SK-N-SH (cell line): ENCODE results near the gene FRMD5. TPM values are rescaled to one million over a fixed set of nuclear protein-coding genes. Genes with fewer than 3 reads are reported as not detected.

Source experiments
- CTCF ChIA-PET: fragments of 300-600, 350-600 bp; formaldehyde crosslinking; extraction: SDS; loops from one replicate; lab custom pipeline; 2021; lab: Yijun Ruan, JAX
- POLR2A ChIA-PET: fragments of 350-600 bp; sonication (Branson Sonifier 250); formaldehyde crosslinking; extraction: SDS; loops from one replicate; lab custom pipeline; 2020; ENCODE audit warnings: antibody characterized with exemption, inconsistent platforms; lab: Yijun Ruan, JAX
- DNase-seq: peaks from one replicate; pipeline ENCODE4 v3.0.0; 2012
- H2AFZ ChIP-seq: fragments of 200-600 bp; sonication (generic); 2 replicates; pipeline ENCODE4 v1.8.1; 2016; ENCODE audit warnings: antibody characterized with exemption, mild to moderate bottlenecking, low read depth
- H3F3A ChIP-seq: fragments of 200-600 bp; sonication (generic); replicated peaks from 2 replicates; pipeline ENCODE3; 2016; ENCODE audit warnings: antibody characterized with exemption, mild to moderate bottlenecking; ENCODE audit not compliant: insufficient read depth
- H3K27ac ChIP-seq, 2 experiments: fragments of 200-500 bp in 1 of 2; fragments of 200-600 bp in 1 of 2; sonication (Bioruptor generic) in 1 of 2; sonication (generic), shearing (Covaris generic) in 1 of 2; 2 replicates each; pipeline versions ENCODE4 v1.5.1 to v1.6.1; 2014 to 2016; ENCODE audit warnings: low read depth in 2 of 2, inconsistent platforms in 1 of 2, low read length in 1 of 2, mild to moderate bottlenecking in 1 of 2, mixed read lengths in 1 of 2
- H3K27me3 ChIP-seq: fragments of 200-600 bp; sonication (generic), shearing (Covaris generic); 2 replicates; pipeline ENCODE4 v1.6.1; 2016; ENCODE audit warnings: mixed run types; ENCODE audit not compliant: insufficient read depth
- H3K36me3 ChIP-seq, 2 experiments: fragments of 200-500 bp in 1 of 2; fragments of 200-600 bp in 1 of 2; sonication (Bioruptor generic) in 1 of 2; sonication (generic) in 1 of 2; replicated peaks in 1 of 2; 2 replicates each; pipeline versions ENCODE3 to v1.5.1; 2014 to 2016; ENCODE audit warnings: low read length in 1 of 2, mild to moderate bottlenecking in 1 of 2; ENCODE audit not compliant: insufficient read depth in 2 of 2, control insufficient read depth in 1 of 2
- H3K4me1 ChIP-seq, 2 experiments: fragments of 200-500 bp in 1 of 2; fragments of 200-600 bp in 1 of 2; sonication (Bioruptor generic) in 1 of 2; sonication (generic), shearing (Covaris generic) in 1 of 2; 2 replicates each; pipeline versions ENCODE4 v1.5.1 to v1.6.1; 2014 to 2016; ENCODE audit warnings: low read depth in 1 of 2, low read length in 1 of 2, mixed run types in 1 of 2; ENCODE audit not compliant: insufficient read depth in 2 of 2, control insufficient read depth in 1 of 2
- H3K4me2 ChIP-seq: fragments of 200-600 bp; sonication (generic), shearing (Covaris generic); 2 replicates; pipeline ENCODE4 v1.6.1; 2017; ENCODE audit warnings: mixed run types
- H3K4me3 ChIP-seq, 2 experiments: fragments of 200-500 bp in 1 of 2; fragments of 200-600 bp in 1 of 2; sonication (Bioruptor generic) in 1 of 2; sonication (generic), shearing (Covaris generic) in 1 of 2; 2 replicates each; pipeline versions ENCODE4 v1.5.1 to v1.8.1; 2014 to 2016; ENCODE audit warnings: low read depth in 2 of 2, inconsistent platforms in 1 of 2, low read length in 1 of 2, mild to moderate bottlenecking in 1 of 2, mixed read lengths in 1 of 2, moderate library complexity in 1 of 2
- H3K79me2 ChIP-seq: fragments of 200-600 bp; sonication (generic); 2 replicates; pipeline ENCODE4 v1.8.1; 2017; ENCODE audit warnings: mild to moderate bottlenecking; ENCODE audit not compliant: insufficient read depth
- H3K9ac ChIP-seq: fragments of 200-600 bp; sonication (generic); 2 replicates; pipeline ENCODE4 v1.6.1; 2017; ENCODE audit warnings: mixed run types
- H3K9me2 ChIP-seq: fragments of 200-600 bp; sonication (generic); 2 replicates; pipeline ENCODE4 v1.6.1; 2017; ENCODE audit warnings: mixed run types
- H3K9me3 ChIP-seq: fragments of 200-600 bp; sonication (generic); 2 replicates; pipeline ENCODE4 v1.6.1; 2017; ENCODE audit warnings: mixed run types, mild to moderate bottlenecking, moderate library complexity
- H4K20me1 ChIP-seq: fragments of 200-600 bp; sonication (generic); 2 replicates; pipeline ENCODE4 v1.6.1; 2017; ENCODE audit warnings: mild to moderate bottlenecking, mixed run types; ENCODE audit not compliant: insufficient read depth
- CHD2 ChIP-seq: fragments of 150-350 bp; IDR thresholded peaks from 2 replicates; pipeline ENCODE4 v1.6.1; 2018; ENCODE audit warnings: low read length; ENCODE audit not compliant: partially characterized antibody
- EP300 ChIP-seq, 2 experiments: IDR thresholded peaks; 2 replicates each; pipeline versions ENCODE4 v1.4.0 to v1.6.1; 2012; ENCODE audit warnings: borderline replicate concordance in 1 of 2, low read depth in 1 of 2, low read length in 1 of 2
- EZH2phosphoT487 ChIP-seq: fragments of 200-600 bp; sonication (generic); IDR thresholded peaks from 2 replicates; pipeline ENCODE4 v1.6.1; 2017; ENCODE audit warnings: low read depth, mixed run types, mild to moderate bottlenecking, antibody characterized with exemption, moderate library complexity, borderline replicate concordance
- FOSL2 ChIP-seq: IDR thresholded peaks from 2 replicates; pipeline ENCODE4 v1.4.0; 2012; ENCODE audit warnings: low read depth, mild to moderate bottlenecking, moderate library complexity, borderline replicate concordance
- FOXM1 ChIP-seq: IDR thresholded peaks from 2 replicates; pipeline ENCODE4 v1.4.0; 2012; ENCODE audit warnings: low read depth, mild to moderate bottlenecking
- GABPA ChIP-seq: IDR thresholded peaks from 2 replicates; pipeline ENCODE4 v1.4.0; 2012; ENCODE audit warnings: low read depth, mild to moderate bottlenecking
- GATA2 ChIP-seq: sonication (generic); formaldehyde crosslinking; IDR thresholded peaks from 2 replicates; pipeline ENCODE4 v1.5.0; 2020; ENCODE audit warnings: mild to moderate bottlenecking, missing genetic modification reagents
- JUND ChIP-seq: IDR thresholded peaks from 2 replicates; pipeline ENCODE4 v1.4.0; 2012
- NRF1 ChIP-seq: IDR thresholded peaks from 2 replicates; pipeline ENCODE4 v1.6.1; 2012; ENCODE audit warnings: low read depth, mild to moderate bottlenecking, low read length
- POLR2AphosphoS5 ChIP-seq: IDR thresholded peaks from 2 replicates; pipeline ENCODE4 v1.6.1; 2012; ENCODE audit warnings: low read depth, low read length
- RXRA ChIP-seq: IDR thresholded peaks from 2 replicates; pipeline ENCODE4 v1.4.0; 2012; ENCODE audit warnings: low read depth, mild to moderate bottlenecking, borderline replicate concordance
- SIN3A ChIP-seq: IDR thresholded peaks from 2 replicates; pipeline ENCODE4 v1.6.1; 2012; ENCODE audit warnings: low read depth, mild to moderate bottlenecking, low read length, moderate library complexity, borderline replicate concordance
- TCF12 ChIP-seq: IDR thresholded peaks from 2 replicates; pipeline ENCODE4 v1.4.0; 2012
- TEAD4 ChIP-seq: IDR thresholded peaks from 2 replicates; pipeline ENCODE4 v1.4.0; 2012; ENCODE audit warnings: mild to moderate bottlenecking, borderline replicate concordance; ENCODE audit not compliant: insufficient read depth
- YY1 ChIP-seq: IDR thresholded peaks from 2 replicates; pipeline ENCODE4 v1.4.0; 2012; ENCODE audit warnings: low read depth, mild to moderate bottlenecking
- WGBS: methylation state at CpG from one replicate; pipeline ENCODE4 v1.1.6; 2017; ENCODE audit warnings: low lambda C conversion rate; 5-methylcytosine and 5-hydroxymethylcytosine counted together
- polyA plus RNA-seq, 3 experiments: library from polyadenylated mRNA; depleted of rRNA; stranded (reverse); fragments of >200 nt; gene quantifications; 2 replicates each; pipeline ENCODE4 v1.2.3, GENCODE V29; 2012
- TF ChIP-seq, protein P1 (sequence below): IDR thresholded peaks from 2 replicates; pipeline ENCODE4; 2012
- TF ChIP-seq, protein P2 (sequence below): IDR thresholded peaks from 2 replicates; pipeline ENCODE4 v1.4.0; 2012; ENCODE audit warnings: low read depth
- TF ChIP-seq, protein P3 (sequence below): IDR thresholded peaks from 2 replicates; pipeline ENCODE4 v1.4.0; 2012; ENCODE audit warnings: low read depth, borderline replicate concordance

Gene FRMD5
- polyA plus RNA-seq, 1 of the 3 experiments (the other 2 are of a cell fraction), result 24.8 TPM

DNA sequence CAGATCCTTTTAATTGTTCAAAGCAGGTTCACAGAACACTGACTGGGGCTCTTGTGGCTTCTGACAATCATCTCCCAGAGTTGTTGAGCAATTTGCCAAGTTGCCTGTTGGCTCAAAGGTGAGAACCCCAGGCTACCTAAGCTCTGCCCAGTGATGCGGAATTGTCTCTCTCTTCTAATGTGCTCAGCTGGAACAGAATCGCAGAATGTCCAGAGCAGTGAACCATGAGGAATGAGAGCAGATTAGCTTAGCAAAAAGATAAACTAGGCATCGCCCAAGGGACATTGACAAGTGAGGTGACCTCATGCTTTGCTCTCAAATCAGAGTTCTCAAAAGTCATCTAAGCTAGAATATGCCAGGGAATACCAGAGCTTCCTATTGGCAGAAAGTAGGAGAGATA, 220.2 kb downstream of the FRMD5 start:
- ChIA-PET POLR2A (no interaction called here), CTCF (interaction anchor here (2.0 kb wide), 1 partner anchor 91 kb away, joined by 4 read pairs; no protein-coding TSS in a partner anchor)
- peaks cover 0 to 11% of the 10 kb centered on the region in 2 experiments for H3K36me3 ChIP-seq
- DNase-seq, result no peak
- no peak overlapping the region for H3K27ac ChIP-seq
- H3K27me3 ChIP-seq, result no peaks in the 10 kb centered on the region
- H3K9me2 ChIP-seq, result no peaks in the 10 kb centered on the region
- no peaks in the 10 kb centered on the region for H3K9me3 ChIP-seq
- no peak overlapping the region for H3K4me3 ChIP-seq
- WGBS, result 83% methylated on average over 3 of the region's 3 CpGs
- H3K4me1 ChIP-seq, result no peaks in the 10 kb centered on the region
- TF ChIP-seq EZH2phosphoT487 (no peak), YY1 (no peak), RXRA (no peak), GATA2 (CRISPR knock-in tag) (no peak), FOSL2 (no peak), SIN3A (no peak), GABPA (no peak), POLR2AphosphoS5 (no peak), JUND (no peak)
- TF ChIP-seq, protein P1, sequence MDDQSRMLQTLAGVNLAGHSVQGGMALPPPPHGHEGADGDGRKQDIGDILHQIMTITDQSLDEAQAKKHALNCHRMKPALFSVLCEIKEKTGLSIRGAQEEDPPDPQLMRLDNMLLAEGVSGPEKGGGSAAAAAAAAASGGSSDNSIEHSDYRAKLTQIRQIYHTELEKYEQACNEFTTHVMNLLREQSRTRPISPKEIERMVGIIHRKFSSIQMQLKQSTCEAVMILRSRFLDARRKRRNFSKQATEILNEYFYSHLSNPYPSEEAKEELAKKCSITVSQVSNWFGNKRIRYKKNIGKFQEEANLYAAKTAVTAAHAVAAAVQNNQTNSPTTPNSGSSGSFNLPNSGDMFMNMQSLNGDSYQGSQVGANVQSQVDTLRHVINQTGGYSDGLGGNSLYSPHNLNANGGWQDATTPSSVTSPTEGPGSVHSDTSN, result no peak
- TF ChIP-seq, protein P2, sequence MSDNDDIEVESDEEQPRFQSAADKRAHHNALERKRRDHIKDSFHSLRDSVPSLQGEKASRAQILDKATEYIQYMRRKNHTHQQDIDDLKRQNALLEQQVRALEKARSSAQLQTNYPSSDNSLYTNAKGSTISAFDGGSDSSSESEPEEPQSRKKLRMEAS, result no peak
- H4K20me1 ChIP-seq, result no peaks in the 10 kb centered on the region
- peaks cover 5% of the 10 kb centered on the region; the same call in 1 of the 2 replicates for H3K79me2 ChIP-seq
- no peak overlapping the region for H2AFZ ChIP-seq
- no peak overlapping the region for H3K9ac ChIP-seq
- H3F3A ChIP-seq, result no peaks in the 10 kb centered on the region
- no peak overlapping the region for H3K4me2 ChIP-seq

DNA sequence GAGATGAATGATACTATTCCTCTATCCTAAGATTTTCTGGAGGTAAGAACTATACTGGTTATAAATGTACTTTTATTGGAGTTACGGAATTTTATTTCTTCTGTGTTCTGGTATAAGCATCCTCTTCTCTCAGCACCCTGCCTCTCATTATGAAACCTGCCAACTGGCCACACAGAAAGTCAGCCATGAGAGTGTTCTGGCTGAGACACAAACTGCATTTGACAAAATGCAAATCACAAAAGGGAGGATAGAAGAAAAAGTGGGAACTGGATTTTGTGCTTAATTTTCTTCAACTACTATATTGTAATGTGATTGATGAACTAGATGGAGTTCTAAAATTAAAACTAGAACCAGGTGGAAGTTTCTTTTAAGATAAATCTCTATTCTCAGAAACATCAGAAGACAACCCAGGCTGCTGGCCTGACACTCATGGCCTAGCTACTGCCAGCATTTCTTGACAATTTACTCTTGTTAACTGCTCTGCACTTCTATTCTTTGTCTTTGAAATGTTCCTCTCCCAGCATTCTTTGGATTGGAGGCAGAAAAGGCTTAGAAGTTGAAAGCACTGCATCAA, 225.2 kb downstream of the FRMD5 start:
- Histone ChIP-seq H3K4me3 (no peak overlapping the region), H3K9me2 (no peaks in the 10 kb centered on the region), H2AFZ (no peak overlapping the region), H3K4me2 (no peak overlapping the region), H4K20me1 (no peaks in the 10 kb centered on the region), H3K36me3 (peaks cover 0 to 6% of the 10 kb centered on the region in 2 experiments), H3K27ac (no peak overlapping the region), H3K27me3 (no peaks in the 10 kb centered on the region), H3K79me2 (no peaks in the 10 kb centered on the region), H3K9me3 (no peaks in the 10 kb centered on the region), H3K9ac (no peak overlapping the region), H3K4me1 (no peaks in the 10 kb centered on the region), H3F3A (no peaks in the 10 kb centered on the region)
- CTCF ChIA-PET, result no interaction called here
- TF ChIP-seq FOSL2 (no peak), FOXM1 (no peak), TEAD4 (no peak), TCF12 (no peak), EP300 (IDR thresholded peaks at IDR 0.05; ENCODE audit: borderline replicate concordance in 1 of 2, low read depth in 1 of 2, low read length in 1 of 2) (no peak), SIN3A (no peak), GABPA (no peak), CHD2 (no peak), NRF1 (no peak)
- TF ChIP-seq, protein P3, sequence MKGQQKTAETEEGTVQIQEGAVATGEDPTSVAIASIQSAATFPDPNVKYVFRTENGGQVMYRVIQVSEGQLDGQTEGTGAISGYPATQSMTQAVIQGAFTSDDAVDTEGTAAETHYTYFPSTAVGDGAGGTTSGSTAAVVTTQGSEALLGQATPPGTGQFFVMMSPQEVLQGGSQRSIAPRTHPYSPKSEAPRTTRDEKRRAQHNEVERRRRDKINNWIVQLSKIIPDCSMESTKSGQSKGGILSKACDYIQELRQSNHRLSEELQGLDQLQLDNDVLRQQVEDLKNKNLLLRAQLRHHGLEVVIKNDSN, result no peak
- TF ChIP-seq, protein P2, result no peak
- no peak for DNase-seq
- POLR2A ChIA-PET, result no interaction called here
- WGBS, result 96% methylated on average over 1 of the region's 1 CpG
